Hepatocyte (in vitro differentiated cells): Measurements from ENCODE around the gene UCK2.

Experiments used
- CTCF ChIP-seq: fragments of 200-600 bp; sonication (generic); IDR thresholded peaks from 2 replicates; pipeline ENCODE4 v1.5.1; 2016; ENCODE audit warnings: antibody characterized with exemption, mild to moderate bottlenecking; ENCODE audit not compliant: poor library complexity
- EZH2 ChIP-seq: fragments of 200-600 bp; sonication (generic); IDR thresholded peaks from 2 replicates; pipeline ENCODE4 v1.6.1; 2016; ENCODE audit warnings: antibody characterized with exemption, mild to moderate bottlenecking, borderline replicate concordance
- EZH2phosphoT487 ChIP-seq: fragments of 200-600 bp; sonication (generic); IDR thresholded peaks from one replicate; pipeline ENCODE4 v1.6.1; 2018; ENCODE audit warnings: antibody characterized with exemption, mild to moderate bottlenecking, low read depth, moderate library complexity; ENCODE audit not compliant: unreplicated experiment, severe bottlenecking

GRCh38 chr1:165863346-165863745 is 35.9 kb downstream of the UCK2 start:
- TF ChIP-seq EZH2, result no peak
- no peak for TF ChIP-seq CTCF
- TF ChIP-seq EZH2phosphoT487, result no peak
